Ovary (tissue), 3 donors: ENCODE results near the gene KCTD17.

Experiments
- POLR2A ChIP-seq: fragments of 450-650 bp; IDR thresholded peaks from one replicate; pipeline ENCODE4 v1.6.1; 2017; ENCODE audit warnings: antibody characterized with exemption, mild to moderate bottlenecking, moderate library complexity
- TF ChIP-seq, protein P1 (sequence below), 3 donors: fragments of 450-650 bp in 2 of 3; fragments of 200-600 bp in 1 of 3; IDR thresholded peaks; one replicate each; pipeline versions ENCODE4 v1.5.1 to v1.8.0; 2016 to 2022; ENCODE audit warnings: antibody characterized with exemption in 3 of 3, mild to moderate bottlenecking in 1 of 3
- donor health status: DM: no; HTN: no; CAD: no.

DNA sequence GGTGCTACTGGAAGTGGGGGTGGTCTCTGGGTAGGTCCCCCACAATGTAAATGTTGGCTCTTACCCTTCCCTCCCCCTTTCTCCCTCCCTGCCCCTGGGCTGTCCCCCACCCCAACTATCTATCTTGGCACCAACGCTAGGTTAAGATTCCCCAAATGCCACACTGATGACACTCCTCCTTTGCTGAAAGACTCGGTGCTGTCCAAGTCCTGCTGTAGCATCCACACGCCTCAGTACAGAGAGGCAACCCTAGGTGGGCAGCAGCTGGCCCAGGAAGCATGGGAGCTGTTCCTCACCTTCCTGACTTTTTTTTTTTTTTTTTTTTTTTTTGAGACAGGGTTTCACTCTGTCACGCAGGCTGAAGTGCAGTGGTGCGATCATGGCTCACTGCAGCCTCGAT lies 3.4 kb upstream of the KCTD17 start:
- TF ChIP-seq, protein P1, sequence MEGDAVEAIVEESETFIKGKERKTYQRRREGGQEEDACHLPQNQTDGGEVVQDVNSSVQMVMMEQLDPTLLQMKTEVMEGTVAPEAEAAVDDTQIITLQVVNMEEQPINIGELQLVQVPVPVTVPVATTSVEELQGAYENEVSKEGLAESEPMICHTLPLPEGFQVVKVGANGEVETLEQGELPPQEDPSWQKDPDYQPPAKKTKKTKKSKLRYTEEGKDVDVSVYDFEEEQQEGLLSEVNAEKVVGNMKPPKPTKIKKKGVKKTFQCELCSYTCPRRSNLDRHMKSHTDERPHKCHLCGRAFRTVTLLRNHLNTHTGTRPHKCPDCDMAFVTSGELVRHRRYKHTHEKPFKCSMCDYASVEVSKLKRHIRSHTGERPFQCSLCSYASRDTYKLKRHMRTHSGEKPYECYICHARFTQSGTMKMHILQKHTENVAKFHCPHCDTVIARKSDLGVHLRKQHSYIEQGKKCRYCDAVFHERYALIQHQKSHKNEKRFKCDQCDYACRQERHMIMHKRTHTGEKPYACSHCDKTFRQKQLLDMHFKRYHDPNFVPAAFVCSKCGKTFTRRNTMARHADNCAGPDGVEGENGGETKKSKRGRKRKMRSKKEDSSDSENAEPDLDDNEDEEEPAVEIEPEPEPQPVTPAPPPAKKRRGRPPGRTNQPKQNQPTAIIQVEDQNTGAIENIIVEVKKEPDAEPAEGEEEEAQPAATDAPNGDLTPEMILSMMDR (IDR thresholded peaks at IDR 0.05): no peak
- no peak for TF ChIP-seq POLR2A
